H1 (cell line): Measurements from ENCODE around the gene CTNND2. TPM values are rescaled to one million over a fixed set of nuclear protein-coding genes. Genes with fewer than 3 reads are reported as not detected.

ENCODE experiments used
- CTCF ChIA-PET: fragments of 300-600 bp; sonication (Branson Sonifier 250); formaldehyde crosslinking; loops from one replicate; lab custom pipeline; 2021; ENCODE audit not compliant: partially characterized antibody; lab: Charles Lee
- POLR2A ChIA-PET: fragments of 300-600 bp; sonication (Branson Sonifier 250); formaldehyde crosslinking; loops from one replicate; lab custom pipeline; 2021; ENCODE audit warnings: inconsistent platforms; ENCODE audit not compliant: partially characterized antibody; lab: Charles Lee
- DNase-seq, 2 experiments: peaks; one replicate each; pipeline versions ENCODE4 v3.0.0 to v3.0.0-alpha.2; 2010 to 2022; ENCODE audit warnings: low spot score in 2 of 2, low read depth in 1 of 2, mixed read lengths in 1 of 2
- FAIRE-seq: peaks from 2 replicates; lab custom pipeline; 2011; peaks lifted over from hg19 to GRCh38; lab: Jason Lieb, UNC
- H2AFZ ChIP-seq: 2 replicates; pipeline ENCODE4 v1.8.1; 2012; ENCODE audit warnings: low read length, inconsistent platforms
- H2AK5ac ChIP-seq: 2 replicates; pipeline ENCODE4 v1.6.1; 2013; ENCODE audit warnings: low read depth, low read length
- H2BK120ac ChIP-seq: replicated peaks from 2 replicates; pipeline ENCODE3; 2013; ENCODE audit warnings: low read depth, low read length, inconsistent platforms
- H2BK12ac ChIP-seq: 2 replicates; pipeline ENCODE4 v1.6.1; 2013; ENCODE audit warnings: low read depth, low read length
- H2BK15ac ChIP-seq: 2 replicates; pipeline ENCODE4 v1.6.1; 2013; ENCODE audit warnings: low read length
- H2BK20ac ChIP-seq: 2 replicates; pipeline ENCODE4 v1.6.1; 2013; ENCODE audit warnings: low read length
- H2BK5ac ChIP-seq: 2 replicates; pipeline ENCODE4 v1.6.1; 2013; ENCODE audit warnings: low read depth, low read length
- H3K14ac ChIP-seq: 2 replicates; pipeline ENCODE4 v1.6.1; 2013; ENCODE audit warnings: inconsistent platforms; ENCODE audit not compliant: insufficient read length
- H3K18ac ChIP-seq: 2 replicates; pipeline ENCODE4 v1.6.1; 2013; ENCODE audit warnings: low read length; ENCODE audit errors: extremely low read depth
- H3K23ac ChIP-seq: 2 replicates; pipeline ENCODE4 v1.6.1; 2013; ENCODE audit warnings: inconsistent platforms; ENCODE audit not compliant: insufficient read length
- H3K23me2 ChIP-seq: 2 replicates; pipeline ENCODE4 v1.6.1; 2013; ENCODE audit warnings: low read depth, low read length
- H3K27ac ChIP-seq: 2 replicates; pipeline ENCODE4 v1.6.1; 2011; ENCODE audit warnings: low read depth, low read length, inconsistent platforms
- H3K27me3 ChIP-seq, 4 experiments: replicated peaks in 1 of 4; 1 replicate in 1 of 4; 2 replicates in 3 of 4; pipeline versions ENCODE4 v1.6.1 to v1.8.1; 2011 to 2013; ENCODE audit warnings: low read length in 3 of 4, mild to moderate bottlenecking in 3 of 4, inconsistent platforms in 2 of 4, mixed read lengths in 2 of 4, moderate library complexity in 1 of 4; ENCODE audit not compliant: control insufficient read depth in 3 of 4, insufficient read depth in 3 of 4; ENCODE audit errors: extremely low read depth in 1 of 4
- H3K36me3 ChIP-seq, 4 experiments: 2 replicates each; pipeline versions ENCODE4 v1.6.1 to v1.8.1; 2011 to 2013; ENCODE audit warnings: mild to moderate bottlenecking in 4 of 4, low read length in 3 of 4, moderate library complexity in 2 of 4, control low read depth in 1 of 4, inconsistent platforms in 1 of 4; ENCODE audit not compliant: insufficient read depth in 4 of 4, control insufficient read depth in 2 of 4
- H3K4ac ChIP-seq: replicated peaks from 2 replicates; pipeline ENCODE3; 2013; ENCODE audit warnings: low read length, low read depth, mixed read lengths, inconsistent platforms; ENCODE audit not compliant: insufficient read length
- H3K4me1 ChIP-seq, 4 experiments: replicated peaks in 1 of 4; 1 replicate in 1 of 4; 2 replicates in 3 of 4; pipeline versions ENCODE4 v1.6.1 to v1.8.1; 2011 to 2013; ENCODE audit warnings: low read length in 3 of 4, inconsistent platforms in 2 of 4, mixed read lengths in 1 of 4; ENCODE audit not compliant: insufficient read depth in 4 of 4, control insufficient read depth in 3 of 4
- H3K4me2 ChIP-seq, 2 experiments: 2 replicates each; pipeline versions ENCODE4 v1.6.1 to v1.8.1; 2011 to 2013; ENCODE audit warnings: low read depth in 2 of 2, low read length in 2 of 2, control low read depth in 1 of 2, inconsistent platforms in 1 of 2, mild to moderate bottlenecking in 1 of 2; ENCODE audit not compliant: insufficient read depth in 1 of 2
- H3K4me3 ChIP-seq, 4 experiments: fragments of 200-600, 300-600 bp in 1 of 4; sonication (generic), shearing (Covaris generic), sonication (Bioruptor Twin) in 1 of 4; 2 replicates each; pipeline versions ENCODE4 v1.5.1 to v1.8.1; 2011 to 2016; ENCODE audit warnings: low read length in 4 of 4, low read depth in 3 of 4, control low read depth in 2 of 4, inconsistent platforms in 2 of 4, mild to moderate bottlenecking in 2 of 4, mixed read lengths in 1 of 4, moderate library complexity in 1 of 4; ENCODE audit not compliant: insufficient read depth in 2 of 4; ENCODE audit errors: extremely low read depth in 1 of 4
- H3K56ac ChIP-seq: replicated peaks from 2 replicates; pipeline ENCODE3; 2013; ENCODE audit warnings: low read depth, mild to moderate bottlenecking, mixed read lengths, low read length, inconsistent platforms; ENCODE audit not compliant: insufficient read length
- H3K79me1 ChIP-seq: 2 replicates; pipeline ENCODE4 v1.6.1; 2013; ENCODE audit warnings: low read depth, low read length, control low read depth
- H3K79me2 ChIP-seq, 2 experiments: 2 replicates each; pipeline versions ENCODE4 v1.6.1 to v1.8.1; 2012 to 2013; ENCODE audit warnings: low read length in 2 of 2, mild to moderate bottlenecking in 2 of 2, inconsistent platforms in 1 of 2; ENCODE audit not compliant: insufficient read depth in 2 of 2, control insufficient read depth in 1 of 2
- H3K9ac ChIP-seq, 4 experiments: replicated peaks in 1 of 4; 1 replicate in 1 of 4; 2 replicates in 3 of 4; pipeline versions ENCODE4 v1.6.1 to v1.8.1; 2011 to 2013; ENCODE audit warnings: low read depth in 3 of 4, low read length in 3 of 4, control low read depth in 2 of 4, mild to moderate bottlenecking in 2 of 4, moderate library complexity in 2 of 4, inconsistent platforms in 1 of 4; ENCODE audit errors: extremely low read depth in 1 of 4
- H3K9me3 ChIP-seq, 2 experiments: 2 replicates each; pipeline versions ENCODE4 v1.6.1 to v1.8.1; 2012 to 2013; ENCODE audit warnings: mild to moderate bottlenecking in 2 of 2, moderate library complexity in 2 of 2, control low read depth in 1 of 2, inconsistent platforms in 1 of 2, low read depth in 1 of 2, low read length in 1 of 2, mixed read lengths in 1 of 2; ENCODE audit not compliant: insufficient read depth in 2 of 2
- H4K20me1 ChIP-seq, 2 experiments: replicated peaks in 1 of 2; 2 replicates each; pipeline versions ENCODE3 to v1.8.1; 2011 to 2013; ENCODE audit warnings: inconsistent platforms in 2 of 2, low read length in 2 of 2, mild to moderate bottlenecking in 1 of 2; ENCODE audit not compliant: insufficient read depth in 2 of 2, control insufficient read depth in 1 of 2
- H4K5ac ChIP-seq: 2 replicates; pipeline ENCODE4 v1.6.1; 2013; ENCODE audit warnings: low read length, low read depth, mixed read lengths, inconsistent platforms; ENCODE audit not compliant: insufficient read length
- H4K8ac ChIP-seq: 2 replicates; pipeline ENCODE4 v1.8.0; 2013; ENCODE audit warnings: mild to moderate bottlenecking, moderate library complexity, low read length, inconsistent platforms; ENCODE audit not compliant: insufficient read depth; ENCODE audit errors: extremely low read depth
- H4K91ac ChIP-seq: replicated peaks from 2 replicates; pipeline ENCODE3; 2013; ENCODE audit warnings: low read length, mixed read lengths, inconsistent platforms; ENCODE audit not compliant: insufficient read length
- ASH2L ChIP-seq: fragments of 200-600, 300-600 bp; sonication (generic); IDR thresholded peaks from one replicate; pipeline ENCODE4 v1.7.1; 2017; ENCODE audit warnings: low read length
- CHD2 ChIP-seq: IDR thresholded peaks from 2 replicates; pipeline ENCODE4 v1.6.1; 2012; ENCODE audit warnings: low read length, improper control_type of control experiment
- CTCF ChIP-seq, 3 experiments: IDR thresholded peaks; 1 replicate in 2 of 3; 2 replicates in 1 of 3; pipeline versions ENCODE4 v1.5.1 to v1.6.1; 2011; ENCODE audit warnings: low read length in 3 of 3, mild to moderate bottlenecking in 3 of 3, inconsistent platforms in 2 of 3, low read depth in 1 of 3, moderate library complexity in 1 of 3; ENCODE audit not compliant: insufficient read depth in 1 of 3; ENCODE audit errors: control extremely low read depth in 1 of 3
- EGR1 ChIP-seq: IDR thresholded peaks from 2 replicates; pipeline ENCODE4 v1.6.1; 2011; ENCODE audit warnings: low read depth, low read length, borderline replicate concordance
- EP300 ChIP-seq, 2 experiments: IDR thresholded peaks; 1 replicate in 1 of 2; 2 replicates in 1 of 2; pipeline ENCODE4 v1.6.1; 2011 to 2012; ENCODE audit warnings: low read depth in 2 of 2, low read length in 2 of 2, mild to moderate bottlenecking in 2 of 2, borderline replicate concordance in 1 of 2, inconsistent platforms in 1 of 2, moderate library complexity in 1 of 2
- JUN ChIP-seq: IDR thresholded peaks from 2 replicates; pipeline ENCODE4 v1.6.1; 2011; ENCODE audit warnings: low read depth, mild to moderate bottlenecking, improper control_type of control experiment, low read length
- NANOG ChIP-seq: IDR thresholded peaks from 2 replicates; pipeline ENCODE4 v1.6.1; 2011; ENCODE audit warnings: low read length, low read depth, mild to moderate bottlenecking, inconsistent platforms; ENCODE audit not compliant: insufficient read depth, poor library complexity, severe bottlenecking
- PHF8 ChIP-seq: fragments of 200-600 bp; sonication (generic); conservative IDR thresholded peaks from 2 replicates; pipeline ENCODE4 v1.7.1; 2012; ENCODE audit warnings: low read depth, mild to moderate bottlenecking, inconsistent platforms, low read length, moderate library complexity
- YY1 ChIP-seq: IDR thresholded peaks from 2 replicates; pipeline ENCODE4 v1.6.1; 2011; ENCODE audit warnings: low read depth, mild to moderate bottlenecking, low read length
- WGBS, 2 experiments: shearing (Covaris generic) in 1 of 2; methylation state at CpG; one replicate each; pipeline versions ENCODE4 v1.1.6 to v1.1.7; 2013 to 2015; ENCODE audit warnings: low lambda C conversion rate in 2 of 2, mixed read lengths in 2 of 2, inconsistent platforms in 1 of 2, low coverage in 1 of 2, missing lambda C conversion rate in 1 of 2; ENCODE audit not compliant: insufficient replicate concordance in 2 of 2, insufficient coverage in 1 of 2, insufficient read length in 1 of 2; ENCODE audit errors: extremely low coverage in 1 of 2, missing lambda C conversion rate in 1 of 2; 5-methylcytosine and 5-hydroxymethylcytosine counted together
- polyA plus RNA-seq, 7 experiments: library from polyadenylated mRNA; depleted of rRNA in 3 of 7; stranded (reverse) in 5 of 7; unstranded in 2 of 7; fragments of >200 nt in 5 of 7; fragments of 200-250 nt in 2 of 7; gene quantifications; 1 replicate in 5 of 7; 2 replicates in 1 of 7; 4 replicates in 1 of 7; pipeline versions ENCODE4 v1.2.1 to v1.2.3, GENCODE V29; 2011 to 2013; ENCODE audit warnings: missing spikeins in 2 of 7, mixed read lengths in 2 of 7
- total RNA-seq: library from RNA; stranded (reverse); fragmentation: NEBNext Ultra II Directional; extraction: Animal tissue kit (Norgen Biotek cat#: 25700); gene quantifications from 2 replicates; pipeline ENCODE4 v1.2.1, GENCODE V29; 2021

The CTNND2 gene
- total and polyA plus RNA-seq, 2 of the 8 experiments (the other 6 are each of a cell fraction or from before 2014, with no cell fraction given), result 7.4 to 14.2 TPM

GRCh38 chr5:11476866-11477265, 427.4 kb downstream of the CTNND2 start:
- H2BK15ac ChIP-seq, result no peak overlapping the region
- H2AK5ac ChIP-seq, result no peak overlapping the region
- H3K27me3 ChIP-seq, result no peaks in the 10 kb centered on the region
- H3K23ac ChIP-seq, result no peak overlapping the region
- H2AFZ ChIP-seq, result no peak overlapping the region
- H3K36me3 ChIP-seq, result no peaks in the 10 kb centered on the region
- no peak overlapping the region for H3K4me3 ChIP-seq
- H3K9me3 ChIP-seq, result no peaks in the 10 kb centered on the region
- H3K27ac ChIP-seq, result no peak overlapping the region
- no peaks in the 10 kb centered on the region for H3K23me2 ChIP-seq
- H4K8ac ChIP-seq, result no peak overlapping the region
- no peak overlapping the region for H3K18ac ChIP-seq
- POLR2A ChIA-PET, result no interaction called here
- no peaks in the 10 kb centered on the region for H3K4me1 ChIP-seq
- TF ChIP-seq CTCF (IDR thresholded peaks at IDR 0.05; ENCODE audit: control extremely low read depth in 1 of 3, insufficient read depth in 1 of 3, low read depth in 1 of 3, low read length in 3 of 3), result no peak
- TF ChIP-seq NANOG, result no peak
- no peak for TF ChIP-seq PHF8
- no peak for TF ChIP-seq YY1
- TF ChIP-seq JUN, result no peak
- no peak for TF ChIP-seq EP300 (IDR thresholded peaks at IDR 0.05; ENCODE audit: borderline replicate concordance in 1 of 2, low read depth in 2 of 2, low read length in 2 of 2)
- no peak for TF ChIP-seq EGR1
- no peak for TF ChIP-seq CHD2
- no peak for TF ChIP-seq ASH2L
- TF ChIP-seq, all 59 proteins: peak for 0
- Histone ChIP-seq H4K91ac (no peak overlapping the region), H3K4ac (no peak overlapping the region), H3K56ac (no peak overlapping the region), H2BK12ac (no peak overlapping the region), H3K79me2 (no peaks in the 10 kb centered on the region), H2BK20ac (no peak overlapping the region), H2BK120ac (no peak overlapping the region), H4K20me1 (no peaks in the 10 kb centered on the region), H2BK5ac (no peak overlapping the region), H3K9ac (no peak overlapping the region), H4K5ac (no peak overlapping the region), H3K79me1 (no peaks in the 10 kb centered on the region; the same call in 1 of the 2 replicates), H3K14ac (no peak overlapping the region), H3K4me2 (no peak overlapping the region)
- CTCF ChIA-PET, result no interaction called here
- FAIRE-seq (no peak), DNase-seq (no peak)
- 93% methylated on average over 2 of the region's 2 CpGs; no CpG with 5 or more reads in 1 of the 2 experiments for WGBS, 2 experiments
